HFFc6 (cell line): ENCODE results near the gene CROCC. TPM values are rescaled to one million over a fixed set of nuclear protein-coding genes. Genes with fewer than 3 reads are reported as not detected.

Experiments
- DNase-seq: peaks from one replicate; pipeline ENCODE4 v3.0.0-alpha.2; 2018
- H3K27ac Mint-ChIP-seq: 2 replicates; pipeline ENCODE4 v1.8.0; 2020; ENCODE audit warnings: mild to moderate bottlenecking, mixed read lengths
- H3K27me3 Mint-ChIP-seq: 2 replicates; pipeline ENCODE4 v1.8.0; 2021; ENCODE audit warnings: mild to moderate bottlenecking, moderate library complexity, mixed read lengths; ENCODE audit not compliant: insufficient read depth
- H3K36me3 Mint-ChIP-seq: 2 replicates; pipeline ENCODE4 v1.8.0; 2021; ENCODE audit warnings: low read depth, mixed read lengths
- H3K4me1 Mint-ChIP-seq: 2 replicates; pipeline ENCODE4 v1.8.0; 2020; ENCODE audit warnings: low read depth, mixed read lengths
- H3K4me3 Mint-ChIP-seq: 2 replicates; pipeline ENCODE4 v1.8.0; 2020; ENCODE audit warnings: mild to moderate bottlenecking, moderate library complexity, mixed read lengths
- H3K9me3 Mint-ChIP-seq: 2 replicates; pipeline ENCODE4 v1.8.0; 2020; ENCODE audit warnings: mild to moderate bottlenecking, mixed read lengths
- CTCF ChIP-seq: fragments of 200-600 bp; sonication (generic); IDR thresholded peaks from 2 replicates; pipeline ENCODE4 v1.5.0; 2021; ENCODE audit warnings: antibody characterized with exemption, mild to moderate bottlenecking
- total RNA-seq, 6 experiments: library from RNA; stranded (reverse); fragmentation: NEBNext Ultra II Directional; extraction: Animal tissue kit (Norgen Biotek cat#: 25700); gene quantifications; 2 replicates in 1 of 6; 3 replicates in 5 of 6; pipeline ENCODE4 v1.2.3, GENCODE V29; 2021

The CROCC gene
- total RNA-seq, 6 experiments from 2014 or later, result 10.3 to 14.6 (median 12.5) TPM

GRCh38 chr1:17021896-17022295 is 100.2 kb downstream of the CROCC start:
- DNase-seq, result no peak
- H3K27me3 Mint-ChIP-seq, result no peaks in the 10 kb centered on the region
- no peak for TF ChIP-seq CTCF
- no peak overlapping the region for H3K4me3 Mint-ChIP-seq
- peaks cover 33% of the 10 kb centered on the region for H3K36me3 Mint-ChIP-seq
- no peaks in the 10 kb centered on the region for H3K9me3 Mint-ChIP-seq
- no peaks in the 10 kb centered on the region for H3K4me1 Mint-ChIP-seq
- H3K27ac Mint-ChIP-seq, result no peak overlapping the region

Other genes with a start within 250 kb of the CROCC start
- 1,000 to 10,000 TPM; 1,191 to 2,394 (median 1,819) TPM for gene RNU1-4, start 181.4 kb upstream of the CROCC start, total RNA-seq
- 1,000 to 10,000 TPM; 1,191 to 2,394 (median 1,819) TPM for gene RNU1-2, start 26.0 kb upstream of the CROCC start, total RNA-seq
- 10 to 100 TPM; 33.7 to 53.4 (median 47.5) TPM for gene MFAP2, start 58.7 kb downstream of the CROCC start, total RNA-seq
- 10 to 100 TPM; 26.8 to 33.6 (median 29.4) TPM for gene ATP13A2, start 90.0 kb downstream of the CROCC start, total RNA-seq
- 100 to 1,000 TPM; 112 to 128 (median 116) TPM for gene SDHB, start 132.1 kb downstream of the CROCC start, total RNA-seq
- gene PADI2, start 197.5 kb downstream of the CROCC start, total RNA-seq, result under 1 TPM in 4 of 6 experiments, not detected in 2; 0.05 to 0.33 (median 0.13) TPM